Trophoblast cell (in vitro differentiated cells and primary cell): Measurements from ENCODE around the gene MRPL27.

Experiments used
- DNase-seq, 2 donors: peaks; one replicate each; pipeline ENCODE4 v3.0.0-alpha.2; 2016
- H2AFZ ChIP-seq: 2 replicates; pipeline ENCODE4 v1.6.1; 2013; ENCODE audit warnings: low read length, moderate library complexity, mild to moderate bottlenecking; ENCODE audit not compliant: insufficient read depth, poor library complexity
- H2AK5ac ChIP-seq: 2 replicates; pipeline ENCODE4 v1.6.1; 2013; ENCODE audit warnings: mild to moderate bottlenecking, low read length
- H2BK120ac ChIP-seq: 2 replicates; pipeline ENCODE4 v1.6.1; 2013; ENCODE audit warnings: low read length, mild to moderate bottlenecking, moderate library complexity; ENCODE audit not compliant: insufficient read depth, poor library complexity
- H2BK12ac ChIP-seq: 2 replicates; pipeline ENCODE4 v1.6.1; 2013; ENCODE audit warnings: mild to moderate bottlenecking, low read length, moderate library complexity
- H2BK5ac ChIP-seq: 2 replicates; pipeline ENCODE4 v1.6.1; 2013; ENCODE audit warnings: low read length, low read depth, moderate library complexity, mild to moderate bottlenecking; ENCODE audit not compliant: poor library complexity
- H3K14ac ChIP-seq: 2 replicates; pipeline ENCODE4 v1.6.1; 2013; ENCODE audit warnings: mild to moderate bottlenecking, low read length
- H3K18ac ChIP-seq: 2 replicates; pipeline ENCODE4 v1.6.1; 2013; ENCODE audit warnings: mild to moderate bottlenecking, low read length
- H3K23ac ChIP-seq: 2 replicates; pipeline ENCODE4 v1.6.1; 2013; ENCODE audit warnings: low read length
- H3K27ac ChIP-seq: 2 replicates; pipeline ENCODE4 v1.5.1; 2013; ENCODE audit warnings: low read depth, mild to moderate bottlenecking, inconsistent platforms, low read length, moderate library complexity
- H3K27me3 ChIP-seq: 2 replicates; pipeline ENCODE4 v1.6.1; 2013; ENCODE audit warnings: inconsistent platforms, mild to moderate bottlenecking, low read length, moderate library complexity; ENCODE audit not compliant: insufficient read depth
- H3K36me3 ChIP-seq, 2 experiments: 1 replicate in 1 of 2; 2 replicates in 1 of 2; pipeline ENCODE4 v1.6.1; 2013; ENCODE audit warnings: low read length in 2 of 2, mild to moderate bottlenecking in 2 of 2, moderate library complexity in 1 of 2; ENCODE audit not compliant: insufficient read depth in 2 of 2, control insufficient read depth in 1 of 2
- H3K4ac ChIP-seq: 2 replicates; pipeline ENCODE4 v1.6.1; 2013; ENCODE audit warnings: low read depth, mild to moderate bottlenecking, low read length, moderate library complexity
- H3K4me1 ChIP-seq, 2 experiments: 1 replicate in 1 of 2; 2 replicates in 1 of 2; pipeline ENCODE4 v1.6.1; 2013; ENCODE audit warnings: low read length in 2 of 2, mild to moderate bottlenecking in 2 of 2, moderate library complexity in 1 of 2; ENCODE audit not compliant: insufficient read depth in 2 of 2, control insufficient read depth in 1 of 2
- H3K4me2 ChIP-seq: 2 replicates; pipeline ENCODE4 v1.6.1; 2013; ENCODE audit warnings: inconsistent platforms, mild to moderate bottlenecking, low read length, moderate library complexity
- H3K4me3 ChIP-seq: 2 replicates; pipeline ENCODE4 v1.5.1; 2013; ENCODE audit warnings: mild to moderate bottlenecking, low read depth, low read length, inconsistent platforms
- H3K79me1 ChIP-seq: one replicate; pipeline ENCODE4 v1.6.1; 2013; ENCODE audit warnings: low read length
- H3K79me2 ChIP-seq: 2 replicates; pipeline ENCODE4 v1.6.1; 2013; ENCODE audit warnings: low read length, mild to moderate bottlenecking; ENCODE audit not compliant: control insufficient read depth, insufficient read depth, poor library complexity
- H3K9ac ChIP-seq: 2 replicates; pipeline ENCODE4 v1.6.1; 2013; ENCODE audit warnings: mild to moderate bottlenecking, low read length
- H3K9me3 ChIP-seq: 2 replicates; pipeline ENCODE4 v1.6.1; 2013; ENCODE audit warnings: low read depth, mild to moderate bottlenecking, control low read depth, inconsistent platforms, low read length; ENCODE audit not compliant: insufficient read depth
- H4K12ac ChIP-seq: 2 replicates; pipeline ENCODE4 v1.6.1; 2013; ENCODE audit warnings: low read depth, mild to moderate bottlenecking, low read length, moderate library complexity
- H4K8ac ChIP-seq: 2 replicates; pipeline ENCODE4 v1.6.1; 2013; ENCODE audit warnings: low read depth, mild to moderate bottlenecking, low read length, moderate library complexity
- H4K91ac ChIP-seq: one replicate; pipeline ENCODE4 v1.6.1; 2013; ENCODE audit warnings: low read depth, mild to moderate bottlenecking, low read length, moderate library complexity
- WGBS: extraction: QIAGEN DNeasy Blood & Tissue Kit; methylation state at CpG from one replicate; pipeline ENCODE4 v1.1.7; 2013; ENCODE audit warnings: missing lambda C conversion rate; ENCODE audit not compliant: insufficient read length, insufficient coverage; ENCODE audit errors: extremely low coverage; 5-methylcytosine and 5-hydroxymethylcytosine counted together

MRPL27 gene

GRCh38 chr17:50350733-50351132, 22.3 kb downstream of the MRPL27 start:
- no peak overlapping the region for H3K23ac ChIP-seq

GRCh38 chr17:50349243-50349600, 23.8 kb downstream of the MRPL27 start:
- H3K79me2 ChIP-seq: peaks cover 8% of the 10 kb centered on the region
- no peak overlapping the region for H3K27ac ChIP-seq
- no peak overlapping the region for H4K91ac ChIP-seq
- H3K4me2 ChIP-seq: no peak overlapping the region
- H3K4me3 ChIP-seq: no peak overlapping the region
- no CpG with 5 or more reads among the region's 5 CpGs for WGBS
- peaks cover 9 to 19% of the 10 kb centered on the region in 2 experiments for H3K36me3 ChIP-seq
- no peak overlapping the region for H4K12ac ChIP-seq
- H3K79me1 ChIP-seq: peaks cover 12% of the 10 kb centered on the region
- no peak for DNase-seq
- no peak overlapping the region for H3K23ac ChIP-seq
- H3K14ac ChIP-seq: no peak overlapping the region
- H2AK5ac ChIP-seq: no peak overlapping the region
- no peak overlapping the region for H3K9ac ChIP-seq
- peaks cover 14 to 15% of the 10 kb centered on the region in 2 experiments for H3K4me1 ChIP-seq
- H2BK12ac ChIP-seq: no peak overlapping the region
- no peak overlapping the region for H3K4ac ChIP-seq
- no peak overlapping the region for H4K8ac ChIP-seq
- H2BK5ac ChIP-seq: no peak overlapping the region
- H3K9me3 ChIP-seq: no peaks in the 10 kb centered on the region
- no peak overlapping the region for H2AFZ ChIP-seq
- no peak overlapping the region for H2BK120ac ChIP-seq
- H3K27me3 ChIP-seq: no peaks in the 10 kb centered on the region
- H3K18ac ChIP-seq: no peak overlapping the region

More at GRCh38 chr17:50350733-50351132, 22.3 kb downstream of the MRPL27 start:
- peaks cover 6% of the 10 kb centered on the region for H3K79me2 ChIP-seq
- H2AFZ ChIP-seq: no peak overlapping the region
- H3K9ac ChIP-seq: no peak overlapping the region
- peaks cover 9 to 10% of the 10 kb centered on the region in 2 experiments for H3K4me1 ChIP-seq
- peaks cover 10% of the 10 kb centered on the region for H3K79me1 ChIP-seq
- no peaks in the 10 kb centered on the region for H3K27me3 ChIP-seq
- H2BK5ac ChIP-seq: no peak overlapping the region
- DNase-seq: no peak
- H2AK5ac ChIP-seq: no peak overlapping the region
- no peak overlapping the region for H3K27ac ChIP-seq
- H3K36me3 ChIP-seq: peaks cover 23 to 34% of the 10 kb centered on the region in 2 experiments
- 100% methylated on average over 1 of the region's 2 CpGs for WGBS
- H3K18ac ChIP-seq: no peak overlapping the region
- H4K12ac ChIP-seq: no peak overlapping the region
- no peak overlapping the region for H2BK120ac ChIP-seq
- no peak overlapping the region for H4K91ac ChIP-seq
- no peak overlapping the region for H4K8ac ChIP-seq
- H3K9me3 ChIP-seq: no peaks in the 10 kb centered on the region
- H3K14ac ChIP-seq: no peak overlapping the region
- no peak overlapping the region for H3K4me2 ChIP-seq
- H2BK12ac ChIP-seq: no peak overlapping the region
- H3K4me3 ChIP-seq: no peak overlapping the region
- H3K4ac ChIP-seq: no peak overlapping the region

GRCh38 chr17:50348522-50349242, 24.3 kb downstream of the MRPL27 start:
- no peaks in the 10 kb centered on the region for H3K9me3 ChIP-seq
- H2AFZ ChIP-seq: no peak overlapping the region
- no peak overlapping the region for H3K14ac ChIP-seq
- peaks cover 3 to 13% of the 10 kb centered on the region in 2 experiments for H3K36me3 ChIP-seq
- H3K23ac ChIP-seq: no peak overlapping the region
- H4K12ac ChIP-seq: no peak overlapping the region
- no peak overlapping the region for H3K9ac ChIP-seq
- H3K4me1 ChIP-seq: peaks cover 14 to 15% of the 10 kb centered on the region in 2 experiments
- H3K79me1 ChIP-seq: peaks cover 12% of the 10 kb centered on the region
- H3K79me2 ChIP-seq: peaks cover 8% of the 10 kb centered on the region
- no peak overlapping the region for H4K8ac ChIP-seq
- H4K91ac ChIP-seq: no peak overlapping the region
- H2BK12ac ChIP-seq: no peak overlapping the region
- no peak overlapping the region for H3K18ac ChIP-seq
- no peak overlapping the region for H2AK5ac ChIP-seq
- no peak overlapping the region for H3K27ac ChIP-seq
- H2BK120ac ChIP-seq: no peak overlapping the region
- no peak overlapping the region for H2BK5ac ChIP-seq
- no peak overlapping the region for H3K4ac ChIP-seq
- H3K27me3 ChIP-seq: no peaks in the 10 kb centered on the region
- H3K4me3 ChIP-seq: no peak overlapping the region
- no peak overlapping the region for H3K4me2 ChIP-seq
- no peak for DNase-seq
- no CpG with 5 or more reads among the region's 7 CpGs for WGBS

- H3K9me3 ChIP-seq: no peaks in the 10 kb centered on the region
- no peak overlapping the region for H3K18ac ChIP-seq
- no peak overlapping the region for H3K4ac ChIP-seq
- H2AFZ ChIP-seq: no peak overlapping the region
- no peak for DNase-seq
- H3K79me2 ChIP-seq: peaks cover 8% of the 10 kb centered on the region
- H3K4me2 ChIP-seq: no peak overlapping the region
- peaks cover 0 to 6% of the 10 kb centered on the region in 2 experiments for H3K36me3 ChIP-seq
- H3K79me1 ChIP-seq: peaks cover 12% of the 10 kb centered on the region
- no peak overlapping the region for H2BK12ac ChIP-seq
- no peak overlapping the region for H4K12ac ChIP-seq
- H3K14ac ChIP-seq: no peak overlapping the region
- H3K9ac ChIP-seq: no peak overlapping the region
- WGBS: no CpG with 5 or more reads among the region's 3 CpGs
- H3K27me3 ChIP-seq: no peaks in the 10 kb centered on the region
- H3K4me3 ChIP-seq: no peak overlapping the region
- no peak overlapping the region for H3K23ac ChIP-seq
- H3K27ac ChIP-seq: no peak overlapping the region
- peaks cover 14 to 15% of the 10 kb centered on the region in 2 experiments for H3K4me1 ChIP-seq
- no peak overlapping the region for H4K8ac ChIP-seq
- H4K91ac ChIP-seq: no peak overlapping the region
- no peak overlapping the region for H2AK5ac ChIP-seq
- no peak overlapping the region for H2BK5ac ChIP-seq
- no peak overlapping the region for H2BK120ac ChIP-seq
Measured at GRCh38 chr17:50347894-50348291, 25.1 kb downstream of the MRPL27 start.
